Activated naive CD4-positive, alpha-beta T cell treated with anti-CD3 and anti-CD28 coated beads, Interleukin-2, amount 50 U/mL, for 24 hours (primary cell): ENCODE results near the gene DIPK1A.

Experiments used
- H3K27ac Mint-ChIP-seq: one replicate; pipeline ENCODE4 v1.8.0; 2021; ENCODE audit warnings: mild to moderate bottlenecking, mixed read lengths
- H3K27me3 Mint-ChIP-seq: one replicate; pipeline ENCODE4 v1.8.0; 2021; ENCODE audit warnings: mixed read lengths
- H3K36me3 Mint-ChIP-seq: one replicate; pipeline ENCODE4 v1.8.0; 2021; ENCODE audit warnings: mixed read lengths
- H3K4me1 Mint-ChIP-seq: one replicate; pipeline ENCODE4 v1.8.0; 2021; ENCODE audit warnings: mixed read lengths
- H3K4me3 Mint-ChIP-seq: one replicate; pipeline ENCODE4 v1.8.0; 2021; ENCODE audit warnings: mild to moderate bottlenecking, mixed read lengths
- H3K9me3 Mint-ChIP-seq: one replicate; pipeline ENCODE4 v1.8.0; 2021; ENCODE audit warnings: mixed read lengths

The DIPK1A gene

DNA sequence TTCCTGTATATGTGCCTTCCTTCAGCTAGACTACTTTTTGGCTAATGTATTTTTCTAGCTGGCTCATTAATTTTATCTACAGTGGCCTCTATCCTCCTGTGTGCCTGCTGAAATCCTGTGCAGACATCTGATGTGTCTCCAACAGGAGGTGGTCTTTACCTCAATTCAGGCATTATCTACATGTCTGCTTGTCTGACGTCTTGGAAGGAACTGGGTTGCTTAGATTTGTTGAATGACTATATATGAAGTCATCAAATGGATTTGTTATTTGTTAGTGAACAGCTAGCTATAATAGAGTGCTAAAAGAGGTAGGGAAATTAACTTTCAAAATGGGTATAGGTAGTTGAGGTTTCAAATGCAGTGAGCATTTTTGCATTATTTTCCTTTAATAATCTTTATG lies 122.7 kb downstream of the DIPK1A start:
- Mint-ChIP-seq H3K36me3 (peaks cover 62% of the 10 kb centered on the region), H3K27ac (peak overlapping the region; percentile 56), H3K27me3 (no peaks in the 10 kb centered on the region), H3K4me1 (peaks cover 74% of the 10 kb centered on the region), H3K9me3 (no peaks in the 10 kb centered on the region), H3K4me3 (peak overlapping the region; percentile 100)

DNA sequence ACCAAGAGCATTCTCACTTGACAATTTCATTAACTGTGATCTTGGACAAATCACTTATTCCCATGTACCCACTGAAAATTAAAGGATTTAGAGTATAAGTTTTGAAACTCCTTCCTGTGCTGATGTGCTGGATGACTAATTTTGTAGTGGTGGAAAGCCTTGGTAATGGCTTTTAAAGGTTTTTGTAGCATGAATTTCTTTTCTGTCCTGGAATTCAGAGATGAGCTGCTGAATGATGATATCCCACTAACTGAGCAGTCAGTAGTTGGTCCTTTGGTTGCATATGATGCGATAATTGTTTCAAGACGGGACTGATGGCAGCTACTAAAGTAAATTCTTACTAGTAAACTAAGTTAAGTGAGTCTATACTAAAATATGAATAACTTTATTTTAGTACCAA lies 124.2 kb downstream of the DIPK1A start:
- Mint-ChIP-seq H3K27me3 (no peaks in the 10 kb centered on the region), H3K4me1 (peaks cover 77% of the 10 kb centered on the region), H3K9me3 (no peaks in the 10 kb centered on the region), H3K36me3 (peaks cover 68% of the 10 kb centered on the region), H3K4me3 (peak overlapping the region; percentile 100), H3K27ac (peak overlapping the region; percentile 56)

DNA sequence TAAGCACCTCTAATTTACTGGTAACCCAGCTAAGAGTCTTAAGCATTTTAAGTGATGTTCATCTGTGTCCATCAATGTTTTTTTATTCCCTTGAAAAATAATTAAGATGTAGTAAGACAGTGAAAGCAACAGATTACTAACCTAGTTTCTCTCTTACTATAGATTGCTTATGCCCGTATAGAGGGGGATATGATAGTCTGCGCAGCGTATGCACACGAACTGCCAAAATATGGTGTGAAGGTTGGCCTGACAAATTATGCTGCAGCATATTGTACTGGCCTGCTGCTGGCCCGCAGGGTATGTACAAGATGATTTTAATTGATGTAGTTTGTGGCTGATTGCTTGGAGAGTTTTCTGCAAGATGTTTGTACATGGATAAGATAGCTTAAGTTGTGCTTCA lies 126.6 kb downstream of the DIPK1A start:
- Mint-ChIP-seq H3K4me3 (peak overlapping the region; percentile 100), H3K9me3 (no peaks in the 10 kb centered on the region), H3K36me3 (peaks cover 61% of the 10 kb centered on the region), H3K4me1 (peaks cover 61% of the 10 kb centered on the region), H3K27me3 (no peaks in the 10 kb centered on the region), H3K27ac (peak overlapping the region; percentile 99)

DNA sequence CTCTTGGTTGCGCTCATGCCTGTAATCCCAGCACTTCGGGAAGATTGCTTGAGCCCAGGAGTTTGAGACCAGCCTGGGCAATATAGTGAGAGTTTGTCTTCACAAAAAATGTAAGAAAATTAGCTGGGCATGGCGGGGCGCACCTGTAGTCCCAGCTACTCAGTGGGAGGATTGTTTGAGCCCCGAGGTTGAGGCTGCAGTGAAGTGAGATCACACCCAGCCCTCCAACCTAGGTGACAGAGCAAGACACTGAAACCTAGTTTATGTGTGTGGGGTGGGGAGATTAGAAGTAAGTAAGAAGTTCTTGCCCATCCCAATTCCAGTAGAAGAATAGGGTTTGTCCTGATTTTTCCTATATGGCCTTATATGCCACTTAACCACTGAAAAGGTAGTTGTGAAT lies 127.4 kb downstream of the DIPK1A start:
- Mint-ChIP-seq H3K4me3 (peak overlapping the region; percentile 100), H3K4me1 (peaks cover 55% of the 10 kb centered on the region), H3K27me3 (no peaks in the 10 kb centered on the region), H3K36me3 (peaks cover 54% of the 10 kb centered on the region), H3K9me3 (no peaks in the 10 kb centered on the region), H3K27ac (peak overlapping the region; percentile 99)

DNA sequence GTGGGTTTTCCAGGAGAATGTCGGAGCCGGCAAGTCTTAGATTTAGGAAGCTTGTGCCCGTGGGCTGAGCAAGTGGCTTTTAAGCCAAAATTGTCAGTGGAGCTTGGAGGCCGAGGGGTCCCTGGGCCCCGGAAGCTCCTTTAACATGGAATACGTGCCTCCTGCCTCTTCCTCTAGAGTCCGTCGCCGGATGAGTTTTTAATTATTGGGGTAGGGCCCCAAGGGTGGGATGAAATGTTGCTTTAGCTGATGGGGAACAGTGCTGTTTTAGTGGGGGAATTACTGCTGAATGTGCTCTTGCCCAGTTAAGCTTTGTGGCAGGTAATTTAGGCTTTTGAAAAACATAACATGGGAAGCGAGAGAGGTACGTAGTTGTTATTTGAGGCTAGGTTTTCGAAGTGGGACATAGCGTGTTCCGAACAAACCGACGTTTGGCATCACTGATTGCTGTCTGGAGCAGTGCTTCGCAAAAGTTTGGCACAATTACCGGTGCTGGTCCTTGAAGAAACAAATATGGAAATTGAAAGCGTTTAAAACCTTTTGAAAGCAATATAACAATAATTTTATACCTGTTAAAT lies 128.6 kb downstream of the DIPK1A start:
- Mint-ChIP-seq H3K4me1 (peaks cover 43% of the 10 kb centered on the region), H3K27me3 (no peaks in the 10 kb centered on the region), H3K4me3 (peak overlapping the region; percentile 100), H3K9me3 (no peaks in the 10 kb centered on the region), H3K27ac (peak overlapping the region; percentile 99), H3K36me3 (peaks cover 46% of the 10 kb centered on the region)

DNA sequence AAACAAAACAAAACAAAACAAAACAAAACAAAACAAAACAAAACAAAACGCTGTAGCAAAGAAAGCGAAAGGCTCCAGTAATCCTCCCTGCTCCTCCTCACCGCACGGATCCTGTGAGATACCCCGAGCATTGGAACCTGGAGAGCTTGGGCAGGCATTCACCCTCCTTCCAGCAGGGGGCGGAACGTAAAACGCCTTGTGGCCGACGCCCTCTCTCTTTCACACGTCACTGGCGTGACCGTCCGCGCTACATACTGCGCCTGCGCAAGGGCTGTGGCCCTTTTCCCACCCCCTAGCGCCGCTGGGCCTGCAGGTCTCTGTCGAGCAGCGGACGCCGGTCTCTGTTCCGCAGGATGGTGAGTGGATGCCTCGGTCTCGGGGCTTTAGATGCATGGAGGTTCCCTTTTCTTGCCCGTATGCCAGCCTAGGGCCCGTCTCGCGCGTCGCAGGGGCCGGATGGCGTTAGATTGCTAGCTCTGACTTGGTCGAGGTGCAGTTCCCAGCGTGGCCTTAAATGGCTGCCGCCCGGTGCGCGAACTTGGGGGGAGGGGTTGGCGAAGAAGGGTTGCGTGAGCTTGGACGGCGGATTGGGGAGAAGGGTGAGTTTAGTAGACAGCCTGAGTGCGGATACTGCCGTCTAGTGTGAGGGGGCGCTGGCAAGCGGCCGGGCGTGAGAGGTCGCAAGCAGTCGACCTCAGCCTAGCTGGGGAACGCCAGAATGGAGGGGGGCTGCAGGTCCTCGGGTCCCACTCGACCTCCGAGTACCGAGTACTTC lies 129.3 kb downstream of the DIPK1A start, which contains the start of gene RPL5:
Gene RPL5 (plus strand): TSS at position 279 of the 775 bp plus-strand sequence. CDS start 75 bp downstream, at position 354.
- H3K27ac Mint-ChIP-seq = peak within 1 kb of the TSS; percentile 99
- no peaks in the 10 kb centered on the region for H3K27me3 Mint-ChIP-seq
- peaks cover 36% of the 10 kb centered on the region for H3K4me1 Mint-ChIP-seq
- no peaks in the 10 kb centered on the region for H3K9me3 Mint-ChIP-seq
- peaks cover 39% of the 10 kb centered on the region for H3K36me3 Mint-ChIP-seq
- peak within 1 kb of the TSS; percentile 100 for H3K4me3 Mint-ChIP-seq

DNA sequence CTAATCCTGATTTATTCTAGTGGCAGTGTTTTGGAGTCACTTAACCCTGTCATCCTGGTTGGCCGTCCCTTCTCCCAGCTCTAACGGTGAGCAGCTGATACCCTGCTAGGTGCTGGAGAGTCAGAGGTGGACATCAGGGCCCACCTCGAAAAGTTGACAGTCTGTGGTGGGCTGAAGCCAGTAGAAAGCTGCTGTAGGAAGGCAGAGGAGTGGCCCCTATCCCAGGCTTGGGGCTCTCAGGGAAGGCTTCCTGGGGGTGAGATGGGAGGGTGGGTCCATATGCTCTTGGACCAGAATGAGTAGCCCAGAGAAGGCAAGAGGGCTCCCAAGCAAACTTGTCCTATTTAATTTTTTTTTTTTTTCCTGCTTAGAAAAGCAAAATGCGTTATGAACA lies 129.9 kb downstream of the DIPK1A start:
- no peaks in the 10 kb centered on the region for H3K27me3 Mint-ChIP-seq
- peak overlapping the region; percentile 100 for H3K4me3 Mint-ChIP-seq
- H3K4me1 Mint-ChIP-seq = peaks cover 31% of the 10 kb centered on the region
- H3K9me3 Mint-ChIP-seq = no peaks in the 10 kb centered on the region
- H3K36me3 Mint-ChIP-seq = peaks cover 39% of the 10 kb centered on the region
- H3K27ac Mint-ChIP-seq = peak overlapping the region; percentile 99

DNA sequence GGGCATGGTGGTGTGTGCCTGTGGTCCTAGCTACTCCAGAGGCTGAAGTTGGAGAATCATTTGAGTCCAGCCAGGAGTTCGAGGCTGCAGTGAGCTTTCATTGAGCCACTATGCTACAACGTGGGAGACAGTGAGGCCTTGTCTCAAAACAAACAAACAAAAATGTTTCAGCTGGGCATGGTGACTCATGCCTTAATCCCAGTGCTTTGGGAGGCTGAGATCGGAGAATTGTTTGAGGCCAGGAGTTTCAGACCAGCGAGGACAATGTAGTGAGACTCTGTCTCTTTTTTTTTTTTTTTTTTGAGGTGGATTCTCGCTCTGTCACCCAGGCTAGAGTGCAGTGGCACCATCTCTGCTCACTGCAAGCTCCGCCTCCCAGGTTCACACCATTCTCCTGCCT lies 134.5 kb downstream of the DIPK1A start:
- Mint-ChIP-seq H3K27ac (no peak overlapping the region), H3K36me3 (no peaks in the 10 kb centered on the region), H3K4me3 (no peak overlapping the region), H3K9me3 (no peaks in the 10 kb centered on the region), H3K27me3 (no peaks in the 10 kb centered on the region), H3K4me1 (no peaks in the 10 kb centered on the region)

DNA sequence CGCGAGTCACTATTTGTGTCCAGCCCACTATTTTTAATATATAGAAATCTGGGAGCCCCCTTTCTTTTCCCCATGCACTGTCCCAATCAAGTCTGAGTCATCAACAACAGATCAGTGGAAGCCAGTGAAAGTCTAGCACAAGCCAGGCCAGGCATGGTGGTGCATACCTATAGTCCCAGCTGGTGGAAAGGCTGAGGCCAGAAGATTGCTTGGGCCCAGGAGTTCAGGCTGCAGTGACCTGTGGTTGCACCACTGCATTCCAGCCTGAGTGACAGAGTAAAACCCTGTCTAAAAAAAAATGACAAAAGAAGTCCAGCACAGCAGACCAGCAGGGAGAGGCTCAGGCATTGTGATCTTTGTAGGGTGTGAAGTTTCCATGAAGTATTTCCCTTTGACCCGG lies 138.4 kb downstream of the DIPK1A start:
- H3K36me3 Mint-ChIP-seq = no peaks in the 10 kb centered on the region
- no peaks in the 10 kb centered on the region for H3K9me3 Mint-ChIP-seq
- no peak overlapping the region for H3K27ac Mint-ChIP-seq
- no peaks in the 10 kb centered on the region for H3K4me1 Mint-ChIP-seq
- no peak overlapping the region for H3K4me3 Mint-ChIP-seq
- H3K27me3 Mint-ChIP-seq = peaks cover 4% of the 10 kb centered on the region

DNA sequence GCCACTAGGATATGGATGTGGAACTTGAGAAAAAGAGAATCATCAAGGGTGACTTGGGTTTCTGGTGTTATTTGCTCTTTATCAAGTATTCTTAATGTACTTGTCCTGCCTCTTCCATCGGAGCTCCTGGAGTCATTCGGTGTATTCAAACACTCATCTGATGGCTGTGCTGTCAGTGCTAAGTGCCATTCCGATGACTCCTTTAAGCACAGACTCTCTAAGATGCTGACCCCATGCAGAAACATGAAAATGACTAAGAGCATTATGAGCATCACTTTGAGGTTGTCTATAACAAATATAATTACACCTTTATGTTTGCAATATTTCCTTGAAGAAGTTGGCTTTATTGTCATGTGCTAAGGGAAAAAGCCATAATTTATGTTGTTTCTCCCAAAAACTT lies 140.7 kb downstream of the DIPK1A start:
- no peaks in the 10 kb centered on the region for H3K9me3 Mint-ChIP-seq
- H3K27me3 Mint-ChIP-seq = peaks cover 4% of the 10 kb centered on the region
- H3K4me1 Mint-ChIP-seq = no peaks in the 10 kb centered on the region
- no peak overlapping the region for H3K4me3 Mint-ChIP-seq
- H3K36me3 Mint-ChIP-seq = no peaks in the 10 kb centered on the region
- H3K27ac Mint-ChIP-seq = no peak overlapping the region

DNA sequence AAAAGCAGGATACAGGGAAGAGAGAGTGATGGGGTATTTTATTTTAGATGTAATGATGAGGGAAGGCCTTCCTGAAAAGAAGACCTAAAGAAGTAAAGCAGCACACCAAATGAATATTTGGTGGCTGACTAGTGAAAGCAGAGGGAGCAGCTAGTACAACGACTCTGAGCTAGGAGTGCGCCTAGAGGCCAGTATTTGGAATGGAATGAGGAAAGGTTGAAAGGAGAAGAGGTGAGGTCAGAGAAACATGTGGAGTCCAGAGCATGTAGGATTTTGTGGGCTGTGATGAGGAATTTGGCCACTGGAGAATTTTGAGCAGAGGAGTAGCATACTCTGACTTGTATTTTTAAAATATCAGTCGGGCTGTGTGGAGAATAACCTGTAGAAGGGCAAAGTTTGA lies 141.2 kb downstream of the DIPK1A start:
- Mint-ChIP-seq H3K9me3 (no peaks in the 10 kb centered on the region), H3K4me3 (no peak overlapping the region), H3K27ac (no peak overlapping the region), H3K4me1 (no peaks in the 10 kb centered on the region), H3K27me3 (peaks cover 4% of the 10 kb centered on the region), H3K36me3 (no peaks in the 10 kb centered on the region)

DNA sequence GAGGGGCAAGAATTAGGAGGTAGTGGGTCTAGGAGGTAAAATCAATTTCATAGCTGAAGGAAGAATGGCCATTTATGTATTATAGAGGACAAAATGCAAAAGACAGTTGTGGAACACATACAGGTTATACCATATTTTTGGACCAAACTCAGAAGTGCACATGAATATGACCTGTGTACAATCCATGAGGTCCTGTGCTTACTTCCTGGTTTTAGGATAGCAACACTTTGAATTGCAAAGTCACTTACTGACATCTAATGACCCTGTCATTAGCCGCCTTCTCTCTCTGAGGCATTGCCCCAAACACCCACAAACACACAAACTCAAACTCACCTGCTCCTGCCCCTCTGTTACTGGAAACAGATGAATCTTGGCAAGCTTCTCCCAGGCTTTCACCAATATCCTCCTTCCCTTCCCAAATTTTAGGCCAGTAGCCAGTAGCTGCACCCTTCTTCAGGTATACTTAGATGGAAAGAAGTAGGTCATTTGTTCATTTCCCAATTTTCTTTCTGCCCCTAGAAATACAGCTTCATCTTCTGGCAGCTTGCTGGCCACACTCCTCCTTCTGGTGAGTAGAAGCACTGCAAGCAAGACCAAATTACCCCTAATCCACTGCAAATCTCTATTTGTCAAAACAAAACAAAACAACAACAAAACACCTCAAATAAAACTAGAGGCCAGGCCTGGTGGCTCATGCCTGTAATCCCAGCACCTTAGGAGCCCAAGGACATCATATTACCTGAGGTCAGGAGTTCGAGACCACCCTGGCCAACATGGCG lies 143.1 kb downstream of the DIPK1A start:
- Mint-ChIP-seq H3K27ac (no peak overlapping the region), H3K27me3 (peaks cover 4% of the 10 kb centered on the region), H3K4me3 (no peak overlapping the region), H3K9me3 (no peaks in the 10 kb centered on the region), H3K36me3 (no peaks in the 10 kb centered on the region), H3K4me1 (no peaks in the 10 kb centered on the region)

DNA sequence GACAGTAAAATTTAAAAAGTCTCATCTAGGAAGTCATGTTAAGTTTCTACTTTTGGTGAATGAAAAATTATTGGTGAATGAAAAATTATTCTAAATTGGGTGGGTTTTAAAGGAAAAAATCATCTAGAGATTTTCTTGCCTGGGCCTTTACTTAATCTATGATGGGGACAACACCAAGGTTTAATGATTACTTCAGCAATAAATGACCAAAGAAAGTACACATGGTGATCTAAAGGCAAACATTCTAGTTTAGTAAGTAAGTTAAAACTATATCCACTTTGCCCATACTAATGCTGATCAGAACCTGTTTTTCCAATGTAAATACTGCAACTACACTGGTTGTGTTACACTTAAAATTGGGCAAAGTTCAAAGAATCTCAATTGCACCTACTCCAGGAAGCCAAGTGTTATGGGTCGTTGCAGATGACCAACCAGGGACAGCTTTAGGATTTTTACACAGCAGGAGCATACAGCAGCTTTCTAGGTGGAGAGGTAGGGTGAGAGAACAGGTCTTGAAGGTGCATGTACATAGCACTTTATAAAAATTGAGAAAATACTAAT lies 144.0 kb downstream of the DIPK1A start:
- Mint-ChIP-seq H3K27me3 (peaks cover 6% of the 10 kb centered on the region), H3K36me3 (peaks cover 1% of the 10 kb centered on the region), H3K4me1 (no peaks in the 10 kb centered on the region), H3K9me3 (no peaks in the 10 kb centered on the region), H3K27ac (no peak overlapping the region), H3K4me3 (no peak overlapping the region)

DNA sequence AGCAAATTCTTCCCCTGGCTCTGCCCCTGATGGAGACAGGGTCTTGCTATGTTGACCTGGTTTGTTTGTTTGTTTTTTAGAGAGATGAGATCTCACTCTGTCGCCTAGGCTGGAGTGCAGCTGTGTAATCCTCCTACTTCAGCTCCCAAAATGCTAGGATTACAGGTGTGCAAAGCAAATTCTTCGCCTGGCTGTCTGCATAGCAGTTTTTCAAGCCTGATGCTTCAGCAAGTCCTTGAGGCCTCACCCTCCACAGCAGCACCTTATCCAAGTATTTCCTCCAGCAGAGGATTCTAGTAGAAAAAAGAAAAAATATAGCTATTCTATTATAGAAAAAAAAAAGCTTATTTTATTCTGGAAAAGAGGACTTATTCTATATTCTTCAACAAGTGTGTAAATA lies 144.5 kb downstream of the DIPK1A start:
- Mint-ChIP-seq H3K27ac (no peak overlapping the region), H3K27me3 (peaks cover 6% of the 10 kb centered on the region), H3K4me3 (no peak overlapping the region), H3K9me3 (no peaks in the 10 kb centered on the region), H3K36me3 (peaks cover 1% of the 10 kb centered on the region), H3K4me1 (no peaks in the 10 kb centered on the region)

DNA sequence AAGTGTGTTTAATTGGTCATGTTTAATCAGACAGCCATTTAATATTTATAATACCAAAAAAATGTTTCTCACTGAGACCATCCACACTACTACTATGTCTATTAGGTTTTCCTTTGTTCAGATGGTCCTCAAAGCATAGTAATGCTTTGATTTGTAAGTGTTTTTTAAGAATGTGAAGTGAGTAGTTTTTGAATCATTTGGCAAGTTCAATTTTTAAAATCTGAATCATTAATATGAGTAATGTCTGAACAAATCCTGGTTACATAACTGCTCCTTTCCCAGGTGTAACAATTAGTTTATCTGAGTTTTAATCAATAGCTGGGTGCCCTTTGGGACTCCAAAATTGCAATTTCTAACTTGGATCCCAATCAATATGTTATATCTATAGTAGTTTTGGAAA lies 152.9 kb downstream of the DIPK1A start:
- Mint-ChIP-seq H3K27me3 (peaks cover 3% of the 10 kb centered on the region), H3K36me3 (peaks cover 1% of the 10 kb centered on the region), H3K9me3 (no peaks in the 10 kb centered on the region), H3K4me3 (no peak overlapping the region), H3K27ac (no peak overlapping the region), H3K4me1 (no peaks in the 10 kb centered on the region)

DNA sequence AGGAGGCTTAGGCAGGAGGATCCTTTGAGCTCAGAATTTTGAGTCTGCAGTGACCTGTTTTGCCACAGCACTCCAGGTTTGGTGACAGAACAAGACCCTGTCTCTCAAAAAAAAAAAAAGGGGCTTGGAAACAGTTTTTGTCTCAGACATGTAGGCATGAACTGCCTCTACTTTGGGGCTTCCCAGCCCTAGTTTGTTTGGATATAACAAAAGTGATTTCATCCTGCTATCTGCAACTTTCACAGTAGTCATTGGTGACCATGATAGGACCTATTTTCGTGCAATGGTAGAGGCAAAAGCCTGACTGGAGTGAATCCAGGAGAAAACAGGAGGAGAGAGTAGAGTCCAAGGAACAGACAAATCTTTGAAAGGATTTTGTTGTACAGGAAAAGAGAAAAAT lies 156.0 kb downstream of the DIPK1A start:
- no peaks in the 10 kb centered on the region for H3K4me1 Mint-ChIP-seq
- no peaks in the 10 kb centered on the region for H3K36me3 Mint-ChIP-seq
- H3K27ac Mint-ChIP-seq = no peak overlapping the region
- no peaks in the 10 kb centered on the region for H3K9me3 Mint-ChIP-seq
- H3K27me3 Mint-ChIP-seq = no peaks in the 10 kb centered on the region
- no peak overlapping the region for H3K4me3 Mint-ChIP-seq
